NCI-H1930 (cell line): ENCODE measurements around the gene RNF208.
A peak's percentile ranks its signal among the peaks of the same experiment; 100 is the strongest.

Experiments
- DNase-seq, 2 experiments: peaks; one replicate each; lab custom pipeline; 2025; lab: John Stamatoyannopoulos, UW

RNF208 gene

DNA sequence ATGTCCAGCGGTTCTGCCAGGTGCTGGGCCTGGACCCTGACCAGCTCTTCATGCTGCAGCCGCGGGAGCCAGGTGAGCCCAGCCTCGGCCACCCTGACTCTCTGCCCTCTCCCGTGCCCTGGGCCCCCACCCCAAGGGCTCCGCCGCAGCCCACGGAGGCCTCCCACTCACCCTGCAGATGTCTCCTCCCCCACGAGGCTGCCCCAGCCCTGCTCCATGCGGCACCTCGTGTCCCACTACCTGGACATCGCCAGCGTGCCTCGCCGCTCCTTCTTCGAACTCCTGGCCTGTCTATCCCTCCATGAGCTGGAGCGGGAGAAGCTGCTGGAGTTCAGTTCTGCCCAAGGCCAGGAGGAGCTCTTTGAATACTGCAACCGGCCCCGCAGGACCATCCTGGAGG is 7.4 kb downstream of the RNF208 start:
- DNase-seq: no peak

DNA sequence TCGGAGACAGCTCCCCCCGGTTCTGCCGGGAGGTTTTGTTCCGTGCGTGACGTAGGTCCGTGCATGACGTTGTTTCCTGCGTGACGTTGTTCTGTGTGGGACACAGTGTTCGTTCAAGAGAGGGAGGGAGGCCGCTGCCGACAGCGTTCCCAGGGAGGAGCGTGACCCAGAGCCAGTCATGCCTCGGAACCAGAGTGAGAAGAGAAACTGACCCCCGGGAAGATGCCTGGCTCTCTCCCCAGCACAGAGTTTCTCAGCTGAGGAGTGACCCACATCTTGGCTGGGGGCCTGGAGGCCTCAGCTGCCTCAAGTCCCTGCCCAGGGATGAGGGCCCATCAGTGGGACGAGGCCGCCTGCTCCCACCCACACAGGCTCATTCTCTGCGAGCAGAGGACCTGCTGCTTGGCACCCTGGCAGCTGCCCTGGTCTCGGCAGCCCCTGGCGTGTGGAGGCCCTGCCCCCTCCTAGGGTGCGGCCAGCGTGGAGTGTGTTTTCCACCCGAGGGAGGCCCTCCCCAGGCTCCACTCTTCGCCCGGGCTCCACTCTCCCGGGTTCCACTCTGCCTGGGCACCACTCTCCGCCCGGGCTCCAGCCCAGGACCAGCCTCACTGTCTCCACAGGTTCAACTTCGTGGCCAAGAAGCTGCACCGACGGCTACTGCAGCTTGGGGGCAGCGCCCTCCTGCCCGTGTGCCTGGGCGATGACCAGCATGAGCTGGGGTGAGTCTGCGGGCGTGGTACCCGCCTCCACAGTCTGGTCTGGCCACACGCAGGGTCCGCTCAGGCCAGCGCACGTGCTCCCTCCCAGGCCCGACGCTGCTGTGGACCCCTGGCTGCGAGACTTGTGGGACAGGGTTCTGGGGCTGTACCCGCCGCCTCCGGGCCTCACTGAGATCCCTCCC is 8.6 kb downstream of the RNF208 start:
- DNase-seq: no peak

DNA sequence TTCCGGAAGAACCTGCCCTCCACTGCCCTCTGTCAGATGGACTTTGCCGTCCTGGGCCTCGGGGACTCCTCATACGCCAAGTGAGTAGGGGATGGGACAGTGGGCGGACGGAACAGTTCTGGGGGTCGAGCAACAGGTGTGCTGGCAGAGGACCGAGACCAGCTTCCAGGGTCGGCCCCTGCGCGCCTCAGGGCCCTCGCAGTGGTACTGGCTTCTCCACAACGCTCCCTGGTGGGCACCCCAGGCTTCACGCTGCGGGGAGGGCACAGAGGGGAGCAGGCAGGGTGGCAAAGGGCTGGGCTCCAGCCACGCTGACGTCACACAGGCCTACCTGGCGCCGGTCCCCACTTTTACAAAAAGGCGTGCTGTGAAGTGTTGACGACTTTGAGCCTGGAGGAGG is 9.5 kb downstream of the RNF208 start:
- no peak for DNase-seq

DNA sequence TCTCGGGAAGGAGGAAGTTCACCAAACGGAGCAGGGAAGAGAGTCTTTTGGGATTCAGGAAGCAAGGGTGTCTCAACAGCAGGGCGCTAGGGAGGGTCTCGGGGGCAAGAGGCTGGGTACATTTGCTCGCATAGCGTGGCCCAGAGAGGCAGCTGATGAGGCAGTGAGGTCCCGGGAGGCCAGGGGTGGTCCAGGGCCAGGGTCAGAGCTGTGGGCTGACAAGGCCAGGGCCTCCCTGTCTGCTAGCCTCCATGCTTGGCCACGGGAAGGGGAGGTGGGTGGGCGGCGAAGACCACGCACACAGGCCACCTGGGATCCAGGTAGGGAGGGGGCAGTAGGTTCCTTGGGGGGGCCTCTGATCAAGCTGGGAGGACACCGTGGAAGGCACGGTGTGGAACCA is 10.5 kb downstream of the RNF208 start:
- DNase-seq: no peak

DNA sequence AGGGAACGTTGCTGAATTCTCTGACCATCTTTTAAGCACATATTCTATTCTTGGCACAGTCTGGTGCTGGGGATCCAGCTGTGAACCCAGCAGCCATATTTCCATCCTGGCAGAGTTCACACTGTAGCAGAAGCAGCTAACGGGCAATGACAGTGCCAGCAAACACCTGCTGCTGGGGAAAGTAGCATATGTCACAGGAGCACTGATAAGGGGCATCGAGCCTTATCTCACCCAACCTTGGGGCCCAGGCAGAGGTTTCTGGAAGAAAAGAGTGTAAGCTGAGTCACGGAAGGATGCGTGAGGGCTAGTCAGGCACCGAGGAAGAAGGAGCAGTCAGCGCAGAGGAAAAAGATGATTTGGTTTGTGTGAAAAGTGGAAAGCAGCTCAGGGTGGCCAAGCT is 15.4 kb downstream of the RNF208 start:
- DNase-seq: no peak

DNA sequence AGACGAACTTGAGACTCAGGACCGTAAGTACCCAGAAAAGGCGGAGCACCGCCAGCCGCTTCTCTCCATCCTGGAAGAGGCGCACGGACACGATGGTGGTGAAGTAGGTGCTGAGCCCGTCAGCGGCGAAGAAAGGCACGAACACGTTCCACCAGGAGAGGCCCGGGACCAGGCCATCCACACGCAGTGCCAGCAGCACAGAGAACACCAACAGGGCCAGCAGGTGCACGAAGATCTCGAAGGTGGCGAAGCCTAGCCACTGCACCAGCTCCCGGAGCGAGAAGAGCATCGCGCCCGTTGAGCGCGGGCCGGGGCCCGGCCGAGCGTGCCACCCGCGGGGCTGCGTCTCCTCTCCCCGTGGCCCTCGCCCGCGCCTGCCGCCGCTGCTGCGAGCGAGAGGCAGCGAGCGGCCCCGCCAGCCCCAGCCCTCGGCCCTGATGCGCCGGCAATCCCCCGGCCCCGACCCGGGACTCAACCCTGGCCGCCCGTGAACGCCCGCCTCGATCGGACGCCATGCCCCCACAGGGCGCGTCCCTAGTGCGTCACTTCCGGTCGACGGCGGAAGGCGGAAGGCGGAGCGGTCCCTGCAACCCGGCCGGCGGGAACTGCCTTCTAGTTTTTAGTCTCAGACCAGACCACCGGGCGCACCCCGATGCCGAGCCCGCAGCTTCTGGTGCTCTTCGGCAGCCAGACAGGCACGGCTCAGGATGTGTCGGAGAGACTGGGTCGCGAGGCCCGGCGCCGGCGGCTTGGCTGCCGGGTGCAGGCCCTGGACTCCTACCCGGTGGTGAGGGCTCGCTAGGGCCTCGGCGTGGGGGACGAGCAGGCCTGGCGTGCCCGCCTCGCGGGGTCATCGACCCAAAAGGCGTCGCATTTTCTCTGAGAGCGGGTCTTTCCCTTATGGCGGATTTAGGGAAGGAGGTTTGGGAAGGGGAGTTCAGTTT is 16.6 kb downstream of the RNF208 start, which contains the start of the genes NDOR1 and TMEM203:
TSS of gene NDOR1 (plus strand) at position 575 of the 944 bp plus-strand sequence. CDS start at position 653, 78 bp downstream.
TSS of gene TMEM203 (minus strand) at position 523 of the 944 bp plus-strand sequence. CDS start at position 289, 234 bp downstream.
- DNase-seq: peak; percentile 70 to 80

DNA sequence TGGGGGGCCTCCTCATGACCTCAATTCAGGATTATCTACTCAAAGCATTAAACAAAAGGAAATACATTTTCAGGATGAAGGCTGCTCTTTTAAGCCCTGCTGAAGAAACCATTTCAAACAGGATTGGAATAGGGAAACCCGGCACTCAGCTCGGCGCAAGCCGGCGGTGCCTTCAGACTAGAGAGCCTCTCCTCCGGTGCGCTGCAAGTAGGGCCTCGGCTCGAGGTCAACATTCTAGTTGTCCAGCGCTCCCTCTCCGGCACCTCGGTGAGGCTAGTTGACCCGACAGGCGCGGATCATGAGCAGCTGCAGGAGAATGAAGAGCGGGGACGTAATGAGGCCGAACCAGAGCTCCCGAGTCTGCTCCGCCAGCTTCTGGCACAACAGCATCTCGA is 17.3 kb downstream of the RNF208 start:
- no peak for DNase-seq

DNA sequence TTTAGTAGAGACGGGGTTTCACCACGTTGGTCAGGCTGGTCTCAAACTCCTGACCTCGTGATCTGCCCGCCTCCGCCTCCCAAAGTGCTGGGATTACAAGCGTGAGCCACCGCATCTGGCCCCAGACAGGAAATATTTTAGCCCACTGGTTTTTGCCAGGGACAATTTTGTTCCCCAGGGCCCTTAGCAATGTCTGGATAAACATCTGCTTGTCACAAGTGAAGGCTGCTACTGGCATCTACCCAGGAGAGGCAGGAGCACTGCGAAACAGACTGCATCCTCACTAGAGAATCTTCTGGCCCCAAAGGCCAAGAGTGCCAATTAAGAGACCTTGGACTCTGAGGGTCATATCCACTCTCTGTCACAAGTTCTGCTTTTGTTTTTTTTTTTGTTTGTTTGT is 19.1 kb downstream of the RNF208 start:
- DNase-seq: no peak

DNA sequence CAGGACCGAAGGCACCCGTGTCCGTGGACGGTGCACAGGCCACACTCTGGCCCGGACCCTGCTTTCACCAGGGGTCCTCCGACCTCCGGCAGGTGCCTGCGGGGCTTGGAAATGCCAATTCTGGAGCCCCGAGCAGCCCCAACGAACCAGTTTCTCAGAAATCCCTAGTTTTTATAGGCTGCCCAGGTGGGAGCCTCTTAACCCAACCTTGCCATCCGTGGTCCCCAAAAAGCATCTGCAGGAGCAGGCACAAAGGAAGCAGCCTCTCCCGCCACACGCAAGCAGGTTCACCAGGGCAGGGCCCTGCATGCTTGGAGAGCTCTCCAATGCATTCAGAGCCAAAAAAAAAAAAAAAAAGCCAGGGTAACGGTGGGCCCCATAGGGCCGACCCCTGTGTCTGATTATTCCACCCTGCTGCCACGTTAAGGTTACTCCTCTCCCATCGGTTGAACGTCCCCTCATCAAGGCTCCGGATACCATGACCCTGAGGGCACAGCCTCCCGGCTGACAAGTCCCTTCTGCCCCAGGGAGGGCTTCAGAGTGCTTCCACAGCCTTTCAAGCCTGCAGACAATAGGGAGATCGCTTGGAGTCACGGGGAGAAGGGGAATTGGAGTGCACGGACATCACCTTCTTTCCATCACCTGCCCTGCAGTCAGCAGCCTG is 20.7 kb downstream of the RNF208 start:
- DNase-seq: no peak

DNA sequence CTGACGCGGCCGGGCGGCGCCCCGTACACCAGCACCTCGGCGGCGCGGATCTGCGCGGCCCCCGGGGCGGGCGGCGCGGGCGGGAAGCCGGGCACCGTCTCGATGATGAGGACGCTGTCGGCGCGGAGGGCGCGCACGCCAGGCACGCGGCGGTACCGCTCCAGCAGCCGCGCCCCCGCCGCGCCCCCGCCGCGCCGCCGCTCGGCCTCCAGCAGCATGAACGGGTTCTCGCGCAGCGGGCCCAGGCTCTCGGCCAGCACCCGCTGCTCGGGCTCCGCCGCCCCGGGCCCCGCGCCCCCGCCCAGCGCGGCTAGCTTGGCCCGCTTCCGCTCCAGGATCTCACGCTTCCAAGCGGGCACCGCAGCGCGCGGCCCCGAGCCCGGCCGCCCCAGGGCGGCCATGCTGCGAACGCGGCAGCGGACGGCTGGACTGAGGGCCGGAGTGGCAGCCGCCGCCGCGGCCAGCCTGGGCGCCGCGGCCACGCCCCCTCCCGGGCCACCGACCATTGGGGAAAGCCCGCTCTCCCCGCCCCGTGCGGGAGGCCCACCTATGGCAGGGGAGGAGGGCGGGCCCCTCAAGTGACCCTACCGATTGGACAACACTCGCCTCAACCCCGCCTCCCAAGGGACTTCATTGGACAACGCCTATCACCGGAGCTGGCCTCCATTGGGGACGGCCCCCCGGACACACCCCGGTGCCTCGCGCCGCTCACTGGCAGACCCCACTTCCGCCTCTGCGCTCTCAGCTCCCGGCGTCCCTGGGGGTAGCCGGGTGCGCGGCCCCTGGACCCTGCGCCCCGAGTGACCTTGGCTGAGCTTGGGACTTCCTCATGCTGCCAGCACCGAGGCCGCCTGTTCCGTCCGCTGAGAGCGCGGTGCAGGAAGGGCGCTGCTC is 21.5 kb downstream of the RNF208 start, which contains the start of gene TPRN:
TSS of gene TPRN (minus strand) at position 431 of the 894 bp plus-strand sequence. CDS start at position 401, 30 bp downstream.
- DNase-seq: peak; percentile 99

DNA sequence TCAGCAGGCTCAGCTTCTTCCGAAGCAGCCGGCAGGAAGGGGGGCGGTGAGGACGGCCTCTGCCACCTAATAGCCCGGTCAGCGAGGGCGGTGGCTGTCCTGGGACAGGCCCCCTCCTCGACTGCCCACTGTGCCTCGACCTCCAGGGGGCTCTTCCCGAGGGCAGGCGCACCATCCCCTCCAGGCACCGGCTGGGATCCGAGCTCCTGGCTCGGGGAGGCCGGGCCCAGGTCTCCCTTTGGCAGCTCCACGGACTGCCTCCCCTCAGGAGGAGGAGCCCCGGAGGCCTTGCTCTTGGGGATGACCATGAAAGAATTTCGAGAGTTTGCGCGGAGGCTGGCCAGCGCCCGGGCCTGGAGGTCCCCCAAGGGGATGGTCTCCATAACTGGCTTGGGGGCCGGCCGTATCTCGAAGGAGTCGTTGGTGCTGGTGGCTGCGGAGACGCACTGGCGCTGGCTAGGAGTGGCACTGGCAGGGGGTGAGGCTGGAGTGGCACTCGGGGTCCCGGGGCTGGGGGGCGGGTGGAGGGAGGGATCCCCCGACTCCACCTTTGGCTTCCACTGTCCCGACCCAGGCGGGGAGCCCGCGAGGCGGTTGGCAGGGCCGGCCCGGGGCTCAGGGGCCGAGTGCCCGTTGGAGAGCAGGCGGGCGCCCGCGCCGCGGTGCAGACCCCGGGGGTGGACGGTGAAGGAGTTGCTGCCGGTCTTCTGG is 22.5 kb downstream of the RNF208 start:
- no peak for DNase-seq

DNA sequence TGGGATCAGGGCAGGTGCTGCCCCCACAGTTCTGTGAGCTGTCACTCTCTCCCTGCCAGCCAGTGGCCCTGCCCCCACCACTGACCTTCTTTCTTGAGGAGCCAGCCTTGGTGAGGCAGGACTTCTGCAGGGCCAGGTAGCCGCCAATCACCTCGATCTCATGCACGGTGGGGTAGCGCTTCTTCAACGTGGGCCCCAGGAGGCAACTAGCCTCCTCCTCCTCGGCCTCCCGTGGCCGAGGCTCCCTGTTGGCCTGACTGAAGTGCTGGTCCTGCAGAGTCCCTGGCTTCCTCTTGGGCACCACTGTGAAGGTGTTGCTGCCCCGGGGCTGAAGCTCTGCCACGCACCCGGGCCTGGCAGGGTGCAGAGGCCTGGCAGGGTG is 23.1 kb downstream of the RNF208 start:
- DNase-seq: no peak

DNA sequence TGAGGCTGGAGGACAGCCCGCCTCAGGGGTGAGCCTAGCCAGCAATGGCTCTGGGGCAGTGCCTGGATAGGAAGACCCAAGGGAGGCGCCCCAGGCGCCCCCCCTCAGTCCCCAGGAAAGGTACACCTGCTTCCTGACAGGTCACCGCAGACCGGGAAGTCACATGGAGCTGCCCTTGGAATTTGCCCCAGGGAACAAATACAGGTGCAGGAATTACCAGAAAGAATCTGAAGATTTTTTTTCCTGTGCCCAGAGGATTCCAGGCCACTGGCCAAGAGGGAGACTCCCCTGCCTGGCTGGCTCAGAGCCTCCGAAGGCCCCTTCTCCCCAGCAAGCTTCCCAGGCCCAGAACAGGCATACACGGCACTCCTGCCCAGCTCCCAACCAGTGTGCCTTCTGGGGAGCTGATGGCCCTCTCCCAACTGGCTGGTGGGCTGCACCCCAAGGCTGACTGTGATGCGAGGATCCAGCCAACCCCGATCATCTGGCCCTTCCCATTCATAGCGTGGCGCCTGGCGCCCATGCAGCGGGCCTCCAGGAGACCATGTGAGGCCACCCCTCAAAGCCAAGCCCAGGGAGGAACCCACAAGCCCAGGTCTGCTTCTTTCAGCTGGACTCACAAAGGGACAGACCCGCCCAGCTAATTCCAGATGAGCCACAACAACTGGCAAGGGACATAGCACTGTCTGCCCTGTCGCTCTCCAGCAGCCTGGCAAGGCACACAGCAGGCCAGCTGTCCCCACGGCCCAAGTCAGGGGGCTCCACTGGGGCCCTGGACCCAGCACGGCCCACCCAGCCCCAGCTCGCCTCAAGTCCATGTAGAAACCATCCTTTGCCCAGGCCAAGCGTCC is 23.8 kb downstream of the RNF208 start:
- no peak for DNase-seq

DNA sequence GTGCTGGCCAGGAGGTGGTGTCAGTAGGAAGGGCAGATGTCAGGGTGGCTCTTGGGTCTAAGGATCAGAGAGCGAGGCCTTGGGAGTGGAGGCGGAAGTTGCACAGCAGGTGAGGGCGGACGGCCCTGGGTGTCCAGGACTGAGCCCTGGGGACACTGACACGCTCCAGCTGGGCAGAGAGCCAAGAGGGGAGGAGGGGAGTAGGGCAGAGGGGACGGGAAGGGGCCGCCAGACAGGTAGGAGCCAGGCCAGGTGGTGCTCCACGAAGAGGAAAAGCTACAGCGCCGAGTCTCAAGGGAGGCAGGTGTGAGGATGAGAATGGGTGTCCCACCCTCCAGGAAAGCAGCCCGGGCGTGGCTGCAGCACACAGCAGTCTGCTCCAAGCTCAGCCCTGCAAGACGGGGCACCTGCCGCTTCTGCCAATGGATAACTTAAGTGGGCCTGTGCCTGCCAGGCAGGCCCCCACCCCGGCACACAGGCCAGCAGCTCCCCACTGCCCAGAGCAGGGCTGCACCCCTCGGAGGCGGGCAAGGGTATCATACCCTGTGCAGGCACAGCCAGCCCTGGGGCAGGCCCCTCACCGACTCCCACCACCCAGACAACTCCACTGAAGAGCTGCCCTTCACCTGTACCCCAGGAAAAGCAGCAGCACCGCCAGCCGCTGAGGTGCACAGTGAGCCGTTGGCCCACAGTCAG is 26.4 kb downstream of the RNF208 start:
- no peak for DNase-seq

DNA sequence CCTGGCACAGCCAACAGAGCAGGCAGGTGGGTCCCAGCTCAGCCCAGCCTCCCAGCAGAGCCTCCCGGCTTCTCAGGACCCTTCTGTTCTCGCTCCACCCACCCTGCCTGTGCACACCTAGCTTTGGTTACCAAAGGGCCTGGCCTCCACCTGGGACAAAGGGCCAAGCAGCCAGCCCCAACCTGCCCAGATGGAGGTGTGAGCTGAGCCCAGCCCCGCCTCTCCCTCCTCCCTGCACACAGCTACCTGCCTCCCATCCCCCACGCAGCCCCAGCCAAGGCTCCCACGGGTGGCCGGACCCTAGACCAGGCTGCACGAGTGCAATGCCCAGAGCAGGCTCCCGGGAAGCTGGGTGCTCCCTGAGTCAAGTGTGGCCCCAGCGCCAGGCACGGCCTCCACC is 27.1 kb downstream of the RNF208 start:
- DNase-seq: no peak

DNA sequence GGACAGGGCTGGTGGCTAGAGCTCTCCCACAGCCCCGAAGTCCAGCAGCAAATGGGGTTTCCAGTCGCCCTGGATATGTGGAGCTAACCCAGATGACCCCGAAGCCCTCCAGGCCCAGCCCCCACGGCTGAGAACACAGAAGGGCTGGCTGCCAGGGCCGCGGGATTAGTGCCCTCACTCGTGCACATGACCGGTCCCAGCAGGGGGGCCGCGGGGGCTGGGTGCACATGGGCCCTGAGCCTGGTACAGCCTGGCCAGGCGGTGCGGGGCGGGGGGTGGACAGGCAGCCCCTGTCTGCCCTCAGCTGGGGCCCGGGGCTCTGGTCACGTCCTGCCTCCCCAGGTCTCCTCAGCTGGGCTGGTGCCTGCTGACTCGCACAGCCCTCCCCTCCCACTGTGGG is 27.7 kb downstream of the RNF208 start:
- no peak for DNase-seq

DNA sequence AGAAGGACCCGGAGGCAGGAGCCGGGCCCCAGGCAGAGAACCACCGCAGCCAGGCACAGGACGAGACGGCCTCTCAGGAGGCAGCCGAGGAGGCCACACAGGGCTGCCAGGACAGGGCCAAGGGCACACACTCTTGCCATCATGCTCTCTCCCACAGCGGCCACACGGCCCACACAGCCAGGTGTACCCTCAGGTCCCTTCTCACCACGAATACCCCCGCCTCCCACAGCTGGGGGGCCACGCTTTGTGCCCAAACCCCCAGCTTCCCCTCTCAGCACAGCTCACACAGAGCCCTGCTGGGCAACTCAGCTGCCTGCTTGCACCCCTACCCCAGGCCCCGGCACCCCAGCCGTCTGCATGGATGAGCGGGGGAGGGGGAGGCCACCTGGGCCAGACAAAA is 28.3 kb downstream of the RNF208 start:
- DNase-seq: no peak

DNA sequence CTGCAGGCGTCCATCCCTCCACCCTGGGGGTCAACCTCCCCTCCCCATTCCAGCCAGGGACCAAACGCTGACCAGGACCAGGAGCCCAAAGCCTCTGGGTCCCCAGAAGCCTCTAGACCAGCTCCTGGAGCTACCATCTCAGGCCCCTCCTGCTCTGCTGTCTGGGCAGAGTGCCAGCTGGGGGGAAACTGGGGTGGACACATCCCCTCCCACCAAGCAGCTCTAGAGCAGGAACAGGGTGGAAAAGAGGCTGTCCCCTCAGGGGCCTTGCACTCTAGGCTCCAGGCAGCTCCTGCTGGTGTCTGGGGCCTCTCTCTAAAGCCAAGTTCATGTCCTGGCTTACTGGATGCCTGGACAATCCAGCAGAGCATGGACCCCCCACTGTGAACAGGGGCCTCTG is 29.2 kb downstream of the RNF208 start:
- DNase-seq: no peak

DNA sequence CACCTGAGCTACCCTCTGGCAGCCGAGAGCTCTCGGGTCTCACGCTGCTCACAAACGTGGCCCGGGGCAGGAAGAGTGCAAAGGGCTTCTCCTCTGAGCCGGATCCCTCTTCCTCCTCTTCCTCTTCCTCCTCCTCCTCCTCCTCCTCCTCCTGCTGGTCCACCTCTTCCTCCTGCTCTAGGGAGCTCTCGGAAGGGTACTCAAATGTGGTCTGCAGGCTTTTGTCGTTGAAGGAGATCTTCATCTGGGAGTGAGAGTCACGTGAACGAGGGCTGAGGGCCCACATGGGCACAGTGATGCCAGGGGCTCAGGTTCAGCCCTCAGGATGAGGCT is 29.6 kb downstream of the RNF208 start:
- DNase-seq: no peak
